PFSK-1 (cell line): ENCODE measurements around the gene SLAMF1.

ENCODE experiments used
- FOXP2 ChIP-seq: optimal IDR thresholded peaks from 2 replicates; pipeline ENCODE3; 2011; ENCODE audit warnings: borderline replicate concordance, control low read depth, inconsistent platforms; ENCODE audit not compliant: insufficient read depth; ENCODE audit errors: extremely low read length, extremely low read depth
- POLR2AphosphoS5 ChIP-seq: IDR thresholded peaks from 2 replicates; pipeline ENCODE4 v1.6.1; 2012; ENCODE audit warnings: low read depth, mild to moderate bottlenecking, control low read depth, low read length, moderate library complexity
- SIN3A ChIP-seq: IDR thresholded peaks from 2 replicates; pipeline ENCODE4 v1.6.1; 2012; ENCODE audit warnings: mild to moderate bottlenecking, low read length, moderate library complexity, borderline replicate concordance; ENCODE audit not compliant: insufficient read depth
- TAF1 ChIP-seq: IDR thresholded peaks from 2 replicates; pipeline ENCODE4 v1.6.1; 2012; ENCODE audit warnings: low read length, control low read depth, borderline replicate concordance; ENCODE audit not compliant: insufficient read depth
- TF ChIP-seq, protein P1 (sequence below), 2 experiments: IDR thresholded peaks; 2 replicates each; pipeline versions ENCODE4 v1.6.1 to v1.8.0; 2011 to 2012; ENCODE audit warnings: low read depth in 2 of 2, low read length in 2 of 2, control low read depth in 1 of 2, inconsistent platforms in 1 of 2, mild to moderate bottlenecking in 1 of 2, moderate library complexity in 1 of 2; ENCODE audit not compliant: insufficient read depth in 1 of 2

The SLAMF1 gene

GRCh38 chr1:160658162-160658813 is 11.4 kb upstream of the SLAMF1 start:
- TF ChIP-seq FOXP2, result no peak
- no peak for TF ChIP-seq TAF1
- no peak for TF ChIP-seq SIN3A
- TF ChIP-seq POLR2AphosphoS5, result no peak
- TF ChIP-seq, protein P1, sequence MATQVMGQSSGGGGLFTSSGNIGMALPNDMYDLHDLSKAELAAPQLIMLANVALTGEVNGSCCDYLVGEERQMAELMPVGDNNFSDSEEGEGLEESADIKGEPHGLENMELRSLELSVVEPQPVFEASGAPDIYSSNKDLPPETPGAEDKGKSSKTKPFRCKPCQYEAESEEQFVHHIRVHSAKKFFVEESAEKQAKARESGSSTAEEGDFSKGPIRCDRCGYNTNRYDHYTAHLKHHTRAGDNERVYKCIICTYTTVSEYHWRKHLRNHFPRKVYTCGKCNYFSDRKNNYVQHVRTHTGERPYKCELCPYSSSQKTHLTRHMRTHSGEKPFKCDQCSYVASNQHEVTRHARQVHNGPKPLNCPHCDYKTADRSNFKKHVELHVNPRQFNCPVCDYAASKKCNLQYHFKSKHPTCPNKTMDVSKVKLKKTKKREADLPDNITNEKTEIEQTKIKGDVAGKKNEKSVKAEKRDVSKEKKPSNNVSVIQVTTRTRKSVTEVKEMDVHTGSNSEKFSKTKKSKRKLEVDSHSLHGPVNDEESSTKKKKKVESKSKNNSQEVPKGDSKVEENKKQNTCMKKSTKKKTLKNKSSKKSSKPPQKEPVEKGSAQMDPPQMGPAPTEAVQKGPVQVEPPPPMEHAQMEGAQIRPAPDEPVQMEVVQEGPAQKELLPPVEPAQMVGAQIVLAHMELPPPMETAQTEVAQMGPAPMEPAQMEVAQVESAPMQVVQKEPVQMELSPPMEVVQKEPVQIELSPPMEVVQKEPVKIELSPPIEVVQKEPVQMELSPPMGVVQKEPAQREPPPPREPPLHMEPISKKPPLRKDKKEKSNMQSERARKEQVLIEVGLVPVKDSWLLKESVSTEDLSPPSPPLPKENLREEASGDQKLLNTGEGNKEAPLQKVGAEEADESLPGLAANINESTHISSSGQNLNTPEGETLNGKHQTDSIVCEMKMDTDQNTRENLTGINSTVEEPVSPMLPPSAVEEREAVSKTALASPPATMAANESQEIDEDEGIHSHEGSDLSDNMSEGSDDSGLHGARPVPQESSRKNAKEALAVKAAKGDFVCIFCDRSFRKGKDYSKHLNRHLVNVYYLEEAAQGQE (IDR thresholded peaks at IDR 0.05; ENCODE audit: insufficient read depth in 1 of 2, low read depth in 2 of 2, low read length in 2 of 2), result no peak

DNA sequence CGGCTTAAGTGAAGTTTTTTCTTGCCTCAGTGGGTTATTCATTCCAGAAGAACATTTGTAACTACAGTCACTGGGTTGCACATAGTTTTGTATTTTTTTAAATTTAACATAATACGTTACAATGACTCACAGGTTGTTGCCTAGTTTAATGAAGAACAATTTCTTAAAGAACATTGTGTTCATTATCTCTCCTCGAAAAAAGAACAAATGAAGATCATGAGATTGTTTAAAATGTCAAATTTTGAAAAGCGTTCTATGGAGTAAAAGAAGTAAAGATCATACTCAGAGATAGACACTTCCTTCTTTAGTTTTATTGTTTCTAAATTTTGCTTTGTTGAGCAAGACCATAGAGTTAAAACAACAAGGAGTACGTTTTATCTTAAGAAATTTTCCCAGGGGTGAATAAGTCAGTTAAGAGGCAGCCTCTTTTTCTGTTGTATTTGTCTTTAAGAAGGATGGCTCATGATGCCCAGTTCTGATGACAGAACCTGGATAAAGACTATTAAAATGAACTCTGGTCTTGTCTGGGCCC is 10.5 kb upstream of the SLAMF1 start:
- TF ChIP-seq SIN3A (no peak), FOXP2 (no peak), TAF1 (no peak), POLR2AphosphoS5 (no peak)
- TF ChIP-seq, protein P1 (IDR thresholded peaks at IDR 0.05; ENCODE audit: insufficient read depth in 1 of 2, low read depth in 2 of 2, low read length in 2 of 2), result no peak

- no peak for TF ChIP-seq TAF1
- no peak for TF ChIP-seq POLR2AphosphoS5
- TF ChIP-seq FOXP2, result no peak
- no peak for TF ChIP-seq SIN3A
- TF ChIP-seq, protein P1 (IDR thresholded peaks at IDR 0.05; ENCODE audit: insufficient read depth in 1 of 2, low read depth in 2 of 2, low read length in 2 of 2), result no peak
Measured at GRCh38 chr1:160656737-160657136, 9.9 kb upstream of the SLAMF1 start.

GRCh38 chr1:160653620-160654016 is 6.8 kb upstream of the SLAMF1 start:
- TF ChIP-seq TAF1 (no peak), FOXP2 (no peak), POLR2AphosphoS5 (no peak), SIN3A (no peak)
- TF ChIP-seq, protein P1 (IDR thresholded peaks at IDR 0.05; ENCODE audit: insufficient read depth in 1 of 2, low read depth in 2 of 2, low read length in 2 of 2), result no peak
